ENCODE results near the gene TMPRSS9.

The TMPRSS9 gene

DNA sequence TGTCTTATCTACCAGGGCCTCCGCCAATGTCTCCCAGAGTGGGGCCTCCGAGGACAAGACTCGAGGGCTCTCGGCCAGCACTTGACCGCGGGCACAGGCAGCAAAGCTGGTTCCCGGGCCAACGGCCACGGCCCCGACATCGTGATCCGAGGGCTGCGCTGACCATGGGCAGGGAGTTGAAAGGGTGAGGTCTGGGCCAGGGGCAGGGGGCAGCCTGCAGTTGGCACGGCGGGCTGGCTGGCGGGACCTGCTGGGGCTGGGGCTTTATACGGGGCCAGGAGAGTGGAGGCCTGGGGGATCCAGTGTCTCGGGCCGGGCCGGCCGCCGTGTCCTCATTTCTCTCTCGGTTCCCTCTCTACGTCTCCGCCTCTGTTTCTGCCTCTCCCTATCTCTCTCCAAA, 42.3 kb upstream of the TMPRSS9 start:
- Histone ChIP-seq H3K4me1 (ENCODE audit: control insufficient read depth, insufficient read depth, low read length) (no peaks in the 10 kb centered on the region), H3K27ac (ENCODE audit: extremely low read depth, low read depth, low read length) (no peak overlapping the region), H3K4me3 (ENCODE audit: low read depth, low read length) (no peak overlapping the region), H3K9me3 (ENCODE audit: control insufficient read depth, insufficient read depth, low read depth, low read length) (no peaks in the 10 kb centered on the region), H3K36me3 (ENCODE audit: control insufficient read depth in 2 of 2, insufficient read depth in 1 of 2, low read length in 2 of 2) (peaks cover 0 to 6% of the 10 kb centered on the region in 2 experiments; a peak in 1 of 3 replicates)
- CTCF ChIA-PET = interaction anchor here (1.3 kb wide), 1 partner anchor 43 kb away, joined by 3 read pairs; no protein-coding TSS in a partner anchor
- TF ChIP-seq ZFP69B (tag by site-specific recombination; IDR thresholded peaks at IDR 0.05) = no peak
- TF ChIP-seq ZBTB17 (tag by site-specific recombination; IDR thresholded peaks at IDR 0.05) = no peak
- TF ChIP-seq, protein P1, sequence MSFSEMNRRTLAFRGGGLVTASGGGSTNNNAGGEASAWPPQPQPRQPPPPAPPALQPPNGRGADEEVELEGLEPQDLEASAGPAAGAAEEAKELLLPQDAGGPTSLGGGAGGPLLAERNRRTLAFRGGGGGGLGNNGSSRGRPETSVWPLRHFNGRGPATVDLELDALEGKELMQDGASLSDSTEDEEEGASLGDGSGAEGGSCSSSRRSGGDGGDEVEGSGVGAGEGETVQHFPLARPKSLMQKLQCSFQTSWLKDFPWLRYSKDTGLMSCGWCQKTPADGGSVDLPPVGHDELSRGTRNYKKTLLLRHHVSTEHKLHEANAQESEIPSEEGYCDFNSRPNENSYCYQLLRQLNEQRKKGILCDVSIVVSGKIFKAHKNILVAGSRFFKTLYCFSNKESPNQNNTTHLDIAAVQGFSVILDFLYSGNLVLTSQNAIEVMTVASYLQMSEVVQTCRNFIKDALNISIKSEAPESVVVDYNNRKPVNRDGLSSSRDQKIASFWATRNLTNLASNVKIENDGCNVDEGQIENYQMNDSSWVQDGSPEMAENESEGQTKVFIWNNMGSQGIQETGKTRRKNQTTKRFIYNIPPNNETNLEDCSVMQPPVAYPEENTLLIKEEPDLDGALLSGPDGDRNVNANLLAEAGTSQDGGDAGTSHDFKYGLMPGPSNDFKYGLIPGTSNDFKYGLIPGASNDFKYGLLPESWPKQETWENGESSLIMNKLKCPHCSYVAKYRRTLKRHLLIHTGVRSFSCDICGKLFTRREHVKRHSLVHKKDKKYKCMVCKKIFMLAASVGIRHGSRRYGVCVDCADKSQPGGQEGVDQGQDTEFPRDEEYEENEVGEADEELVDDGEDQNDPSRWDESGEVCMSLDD (tag by site-specific recombination; IDR thresholded peaks at IDR 0.05) = no peak
- no peak for TF ChIP-seq ZNF837 (tag by site-specific recombination; IDR thresholded peaks at IDR 0.05)
- TF ChIP-seq, protein P2, sequence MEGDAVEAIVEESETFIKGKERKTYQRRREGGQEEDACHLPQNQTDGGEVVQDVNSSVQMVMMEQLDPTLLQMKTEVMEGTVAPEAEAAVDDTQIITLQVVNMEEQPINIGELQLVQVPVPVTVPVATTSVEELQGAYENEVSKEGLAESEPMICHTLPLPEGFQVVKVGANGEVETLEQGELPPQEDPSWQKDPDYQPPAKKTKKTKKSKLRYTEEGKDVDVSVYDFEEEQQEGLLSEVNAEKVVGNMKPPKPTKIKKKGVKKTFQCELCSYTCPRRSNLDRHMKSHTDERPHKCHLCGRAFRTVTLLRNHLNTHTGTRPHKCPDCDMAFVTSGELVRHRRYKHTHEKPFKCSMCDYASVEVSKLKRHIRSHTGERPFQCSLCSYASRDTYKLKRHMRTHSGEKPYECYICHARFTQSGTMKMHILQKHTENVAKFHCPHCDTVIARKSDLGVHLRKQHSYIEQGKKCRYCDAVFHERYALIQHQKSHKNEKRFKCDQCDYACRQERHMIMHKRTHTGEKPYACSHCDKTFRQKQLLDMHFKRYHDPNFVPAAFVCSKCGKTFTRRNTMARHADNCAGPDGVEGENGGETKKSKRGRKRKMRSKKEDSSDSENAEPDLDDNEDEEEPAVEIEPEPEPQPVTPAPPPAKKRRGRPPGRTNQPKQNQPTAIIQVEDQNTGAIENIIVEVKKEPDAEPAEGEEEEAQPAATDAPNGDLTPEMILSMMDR (tag by site-specific recombination; IDR thresholded peaks at IDR 0.05) = no peak
- TF ChIP-seq ZNF76 (tag by site-specific recombination; IDR thresholded peaks at IDR 0.05; ENCODE audit: borderline replicate concordance, low read depth) = no peak
- TF ChIP-seq ZNF223 (tag by site-specific recombination; IDR thresholded peaks at IDR 0.05) = no peak
- POLR2A ChIA-PET = interaction anchor here (0.8 to 1.9 kb wide), 2 partner anchors 10 kb away, joined by 4 to 5 read pairs; partner anchors contain the start of gene LSM7

DNA sequence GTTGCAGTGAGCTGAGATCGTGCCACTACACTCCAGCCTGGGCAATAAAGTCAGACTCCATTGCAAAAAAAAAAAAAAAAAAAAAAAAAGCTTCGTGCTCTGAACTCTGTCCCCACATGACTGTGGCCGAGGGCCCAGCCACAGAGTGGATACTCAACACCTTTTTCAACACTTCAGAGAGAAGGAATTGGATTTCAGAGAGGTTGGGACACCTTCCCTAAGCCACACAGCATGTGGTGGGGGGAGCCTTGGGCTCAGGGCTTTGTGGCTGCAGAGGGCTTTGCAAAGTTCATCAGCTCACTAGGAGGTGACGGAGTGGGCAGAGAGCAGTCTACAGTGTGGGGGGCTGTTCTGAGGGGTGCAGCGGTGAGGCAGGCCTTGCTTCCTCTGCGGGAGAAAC, 41.1 kb upstream of the TMPRSS9 start:
- POLR2A ChIA-PET = interaction anchor here (0.7 to 1.9 kb wide), 4 partner anchors 9 to 496 kb away, joined by 3 to 6 read pairs (median 4); partner anchors contain the start of gene LSM7
- H3K27ac ChIP-seq (ENCODE audit: extremely low read depth, low read depth, low read length) = no peak overlapping the region
- CTCF ChIA-PET = interaction anchor here (0.6 to 1.3 kb wide), 3 partner anchors 23 to 280 kb away, joined by 3 read pairs; no protein-coding TSS in a partner anchor
- H3K9me3 ChIP-seq (ENCODE audit: control insufficient read depth, insufficient read depth, low read depth, low read length) = no peaks in the 10 kb centered on the region
- H3K36me3 ChIP-seq (ENCODE audit: control insufficient read depth in 2 of 2, insufficient read depth in 1 of 2, low read length in 2 of 2) = peaks cover 6 to 11% of the 10 kb centered on the region in 2 experiments; a peak in 2 of 3 replicates
- no peaks in the 10 kb centered on the region for H3K4me1 ChIP-seq (ENCODE audit: control insufficient read depth, insufficient read depth, low read length)
- TF ChIP-seq ZNF121 (tag by site-specific recombination; IDR thresholded peaks at IDR 0.05) = 0 out of 2 replicates have a peak, but pooled peaks have one; percentile 14
- TF ChIP-seq ZNF785 (tag by site-specific recombination; IDR thresholded peaks at IDR 0.05) = no peak
- peak; percentile 93 for TF ChIP-seq ZNF768 (tag by site-specific recombination; IDR thresholded peaks at IDR 0.05)
- no peak overlapping the region for H3K4me3 ChIP-seq (ENCODE audit: low read depth, low read length)

DNA sequence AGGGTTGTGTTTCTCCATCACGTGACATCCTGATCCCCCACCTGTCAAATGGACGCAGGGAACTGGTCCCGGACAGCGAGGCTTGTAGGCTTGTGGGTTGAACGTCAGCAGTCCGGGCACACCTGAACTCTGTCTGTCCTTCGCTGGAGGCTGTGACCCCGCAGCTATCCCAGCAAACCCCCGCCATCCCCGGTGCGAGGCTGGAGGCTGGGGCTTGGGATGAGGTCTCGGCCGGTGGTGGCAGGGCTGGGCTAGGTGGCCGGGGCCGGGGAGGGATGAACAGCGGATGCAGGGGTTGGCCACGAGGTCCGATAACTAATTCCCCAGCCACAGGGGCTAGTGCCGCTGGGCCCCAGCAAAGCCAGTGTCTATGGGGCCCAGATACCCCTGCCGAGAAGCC, 40.5 kb upstream of the TMPRSS9 start:
- ChIA-PET CTCF (no interaction called here), POLR2A (interaction anchor here (0.7 to 1.9 kb wide), 2 partner anchors 8 to 35 kb away, joined by 3 to 5 read pairs; partner anchors contain the start of gene LSM7)
- Histone ChIP-seq H3K36me3 (ENCODE audit: control insufficient read depth in 2 of 2, insufficient read depth in 1 of 2, low read length in 2 of 2) (peaks cover 11 to 12% of the 10 kb centered on the region in 2 experiments; a peak in 2 of 3 replicates), H3K27ac (ENCODE audit: extremely low read depth, low read depth, low read length) (no peak overlapping the region), H3K9me3 (ENCODE audit: control insufficient read depth, insufficient read depth, low read depth, low read length) (no peaks in the 10 kb centered on the region), H3K4me3 (ENCODE audit: low read depth, low read length) (no peak overlapping the region), H3K4me1 (ENCODE audit: control insufficient read depth, insufficient read depth, low read length) (no peaks in the 10 kb centered on the region)
- TF ChIP-seq, protein P3, sequence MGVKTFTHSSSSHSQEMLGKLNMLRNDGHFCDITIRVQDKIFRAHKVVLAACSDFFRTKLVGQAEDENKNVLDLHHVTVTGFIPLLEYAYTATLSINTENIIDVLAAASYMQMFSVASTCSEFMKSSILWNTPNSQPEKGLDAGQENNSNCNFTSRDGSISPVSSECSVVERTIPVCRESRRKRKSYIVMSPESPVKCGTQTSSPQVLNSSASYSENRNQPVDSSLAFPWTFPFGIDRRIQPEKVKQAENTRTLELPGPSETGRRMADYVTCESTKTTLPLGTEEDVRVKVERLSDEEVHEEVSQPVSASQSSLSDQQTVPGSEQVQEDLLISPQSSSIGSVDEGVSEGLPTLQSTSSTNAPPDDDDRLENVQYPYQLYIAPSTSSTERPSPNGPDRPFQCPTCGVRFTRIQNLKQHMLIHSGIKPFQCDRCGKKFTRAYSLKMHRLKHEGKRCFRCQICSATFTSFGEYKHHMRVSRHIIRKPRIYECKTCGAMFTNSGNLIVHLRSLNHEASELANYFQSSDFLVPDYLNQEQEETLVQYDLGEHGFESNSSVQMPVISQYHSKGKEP (tag by site-specific recombination; IDR thresholded peaks at IDR 0.05) = no peak
- TF ChIP-seq, protein P2 (tag by site-specific recombination; IDR thresholded peaks at IDR 0.05) = no peak
- no peak for TF ChIP-seq ZNF157 (tag by site-specific recombination; IDR thresholded peaks at IDR 0.05)
- TF ChIP-seq ZNF654 (tag by site-specific recombination; IDR thresholded peaks at IDR 0.05; ENCODE audit: low read depth) = no peak
- TF ChIP-seq ZNF600 (tag by site-specific recombination; IDR thresholded peaks at IDR 0.05) = no peak
- TF ChIP-seq, protein P4, sequence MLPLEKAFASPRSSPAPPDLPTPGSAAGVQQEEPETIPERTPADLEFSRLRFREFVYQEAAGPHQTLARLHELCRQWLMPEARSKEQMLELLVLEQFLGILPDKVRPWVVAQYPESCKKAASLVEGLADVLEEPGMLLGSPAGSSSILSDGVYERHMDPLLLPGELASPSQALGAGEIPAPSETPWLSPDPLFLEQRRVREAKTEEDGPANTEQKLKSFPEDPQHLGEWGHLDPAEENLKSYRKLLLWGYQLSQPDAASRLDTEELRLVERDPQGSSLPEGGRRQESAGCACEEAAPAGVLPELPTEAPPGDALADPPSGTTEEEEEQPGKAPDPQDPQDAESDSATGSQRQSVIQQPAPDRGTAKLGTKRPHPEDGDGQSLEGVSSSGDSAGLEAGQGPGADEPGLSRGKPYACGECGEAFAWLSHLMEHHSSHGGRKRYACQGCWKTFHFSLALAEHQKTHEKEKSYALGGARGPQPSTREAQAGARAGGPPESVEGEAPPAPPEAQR (tag by site-specific recombination; IDR thresholded peaks at IDR 0.05) = no peak
- no peak for TF ChIP-seq OVOL3 (tag by site-specific recombination; IDR thresholded peaks at IDR 0.05)
- no peak for TF ChIP-seq ZNF324 (tag by site-specific recombination; IDR thresholded peaks at IDR 0.05)
- no peak for TF ChIP-seq SALL2 (tag by site-specific recombination; IDR thresholded peaks at IDR 0.05; ENCODE audit: borderline replicate concordance)

Data from HEK293 (cell line).